HT1080 (cell line): Measurements from ENCODE around the gene FGF3. TPM values are rescaled to one million over a fixed set of nuclear protein-coding genes. Genes with fewer than 3 reads are reported as not detected.

Source experiments
- DNase-seq: peaks from one replicate; pipeline ENCODE4 v3.0.0-alpha.2; 2015; ENCODE audit warnings: low read depth
- polyA plus RNA-seq, 2 experiments: library from polyadenylated mRNA; depleted of rRNA; stranded (reverse); fragments of >200 nt; gene quantifications; 2 replicates each; pipeline ENCODE4 v1.2.3, GENCODE V29; 2015
- total RNA-seq: library from RNA; depleted of rRNA; stranded (reverse); fragments of >200 nt; shearing (Covaris generic); gene quantifications from 2 replicates; pipeline ENCODE4 v1.2.3, GENCODE V29; 2014; rRNA removed

FGF3 gene
- not detected in 2 replicates for total RNA-seq
- not detected in 2 replicates for polyA plus RNA-seq (2015; cell fraction: cytosol; rRNA removed)
- not detected in 2 replicates for polyA plus RNA-seq (2015; cell fraction: nucleus; rRNA removed)

- DNase-seq = no peak
These were observed at the start of gene FGF3 for GRCh38 chr11:69818603-69819441. FGF3 (minus strand) TSS chr11:69819416; CDS start chr11:69818933, 483 bp downstream.

GRCh38 chr11:69868871-69869270 lies 49.7 kb upstream of the FGF3 start:
- no peak for DNase-seq

GRCh38 chr11:69868006-69868810 lies 49.0 kb upstream of the FGF3 start:
- no peak for DNase-seq

- peak; percentile 36 for DNase-seq
These were observed 48.1 kb upstream of the FGF3 start for GRCh38 chr11:69867076-69868005.

GRCh38 chr11:69866648-69867047 lies 47.4 kb upstream of the FGF3 start:
- no peak for DNase-seq

- no peak for DNase-seq
These were observed 46.5 kb upstream of the FGF3 start for GRCh38 chr11:69865707-69866106.

GRCh38 chr11:69864686-69865661 lies 45.8 kb upstream of the FGF3 start:
- DNase-seq = no peak

- no peak for DNase-seq
These were observed 44.5 kb upstream of the FGF3 start for GRCh38 chr11:69863544-69864200.

GRCh38 chr11:69862797-69863543 lies 43.8 kb upstream of the FGF3 start:
- DNase-seq = no peak

GRCh38 chr11:69862331-69862771 lies 43.1 kb upstream of the FGF3 start:
- DNase-seq = no peak

- no peak for DNase-seq
These were observed 42.7 kb upstream of the FGF3 start for GRCh38 chr11:69861901-69862300.

GRCh38 chr11:69860796-69861445 lies 41.7 kb upstream of the FGF3 start:
- DNase-seq = no peak

GRCh38 chr11:69860244-69860643 lies 41.0 kb upstream of the FGF3 start:
- DNase-seq = no peak

- DNase-seq = peak; percentile 23
These were observed 40.2 kb upstream of the FGF3 start for GRCh38 chr11:69859275-69859934.

GRCh38 chr11:69855421-69855820 lies 36.2 kb upstream of the FGF3 start:
- no peak for DNase-seq

GRCh38 chr11:69854713-69855112 lies 35.5 kb upstream of the FGF3 start:
- peak; percentile 64 for DNase-seq

- no peak for DNase-seq
These were observed 32.8 kb upstream of the FGF3 start for GRCh38 chr11:69852056-69852455.
